CD14-positive monocyte (primary cell): ENCODE results near the gene DPF1. TPM values are rescaled to one million over a fixed set of nuclear protein-coding genes. Genes with fewer than 3 reads are reported as not detected.

Experiments used
- DNase-seq, 3 donors: peaks; one replicate each; pipeline ENCODE4 v3.0.0-alpha.2; 2011 to 2022
- H2AFZ ChIP-seq: 2 replicates; pipeline ENCODE4 v1.6.0; 2012; ENCODE audit warnings: mild to moderate bottlenecking, low read depth, low read length, inconsistent platforms; ENCODE audit not compliant: insufficient read depth, poor library complexity, severe bottlenecking
- H3K27ac ChIP-seq, 2 donors: 1 replicate in 1 of 2; 2 replicates in 1 of 2; pipeline ENCODE4 v1.5.1; 2012 to 2013; ENCODE audit warnings: low read length in 2 of 2, control low read depth in 1 of 2, inconsistent platforms in 1 of 2, low read depth in 1 of 2, mild to moderate bottlenecking in 1 of 2
- H3K27me3 ChIP-seq, 2 donors: one replicate each; pipeline versions ENCODE4 v1.6.0 to v1.6.1; 2011 to 2013; ENCODE audit warnings: low read length in 2 of 2; ENCODE audit not compliant: control insufficient read depth in 2 of 2, insufficient read depth in 2 of 2
- H3K36me3 ChIP-seq, 2 donors: replicated peaks in 1 of 2; 1 replicate in 1 of 2; 2 replicates in 1 of 2; pipeline versions ENCODE4 v1.5.1 to v1.6.1; 2012 to 2013; ENCODE audit warnings: low read length in 2 of 2, control low read depth in 1 of 2, inconsistent platforms in 1 of 2, mild to moderate bottlenecking in 1 of 2; ENCODE audit not compliant: insufficient read depth in 2 of 2, control insufficient read depth in 1 of 2
- H3K4me1 ChIP-seq, 2 donors: 1 replicate in 1 of 2; 2 replicates in 1 of 2; pipeline versions ENCODE4 v1.5.1 to v1.6.1; 2012 to 2013; ENCODE audit warnings: low read length in 2 of 2, control low read depth in 1 of 2, inconsistent platforms in 1 of 2, mild to moderate bottlenecking in 1 of 2, moderate library complexity in 1 of 2; ENCODE audit not compliant: insufficient read depth in 2 of 2, control insufficient read depth in 1 of 2
- H3K4me2 ChIP-seq: replicated peaks from 2 replicates; pipeline ENCODE3; 2012; ENCODE audit warnings: low read length, moderate library complexity, mild to moderate bottlenecking; ENCODE audit not compliant: poor library complexity, severe bottlenecking; ENCODE audit errors: extremely low read depth
- H3K4me3 ChIP-seq, 3 experiments: fragments of 200-600 bp in 1 of 3; sonication (generic) in 1 of 3; replicated peaks in 1 of 3; 1 replicate in 2 of 3; 2 replicates in 1 of 3; pipeline ENCODE4 v1.5.1; 2011 to 2013; ENCODE audit warnings: low read length in 3 of 3, mild to moderate bottlenecking in 3 of 3, control low read depth in 2 of 3, low read depth in 2 of 3, inconsistent platforms in 1 of 3, moderate library complexity in 1 of 3
- H3K79me2 ChIP-seq: 2 replicates; pipeline ENCODE4 v1.6.0; 2012; ENCODE audit warnings: mild to moderate bottlenecking, control low read depth, inconsistent platforms, low read length, moderate library complexity; ENCODE audit not compliant: insufficient read depth
- H3K9ac ChIP-seq: 2 replicates; pipeline ENCODE4 v1.6.0; 2017; ENCODE audit warnings: low read length, mild to moderate bottlenecking; ENCODE audit not compliant: insufficient read depth, poor library complexity, severe bottlenecking
- H3K9me3 ChIP-seq, 2 donors: replicated peaks in 1 of 2; 1 replicate in 1 of 2; 2 replicates in 1 of 2; pipeline versions ENCODE4 v1.5.1 to v1.6.1; 2012 to 2013; ENCODE audit warnings: low read length in 2 of 2, control low read depth in 1 of 2; ENCODE audit not compliant: control insufficient read depth in 1 of 2, insufficient read depth in 1 of 2
- H4K20me1 ChIP-seq: 2 replicates; pipeline ENCODE4 v1.6.0; 2012; ENCODE audit warnings: mild to moderate bottlenecking, low read length, control low read depth, moderate library complexity; ENCODE audit not compliant: insufficient read depth
- H3K27ac Mint-ChIP-seq, 7 donors: one replicate each; pipeline ENCODE4 v1.8.0; 2020; ENCODE audit warnings: mild to moderate bottlenecking in 7 of 7, mixed read lengths in 7 of 7, moderate library complexity in 6 of 7, inconsistent platforms in 2 of 7
- H3K27me3 Mint-ChIP-seq, 3 donors: one replicate each; pipeline ENCODE4 v1.8.0; 2021 to 2022; ENCODE audit warnings: low read depth in 3 of 3, mild to moderate bottlenecking in 3 of 3, mixed read lengths in 3 of 3, moderate library complexity in 3 of 3, inconsistent platforms in 1 of 3
- H3K36me3 Mint-ChIP-seq, 2 donors: one replicate each; pipeline ENCODE4 v1.8.0; 2020; ENCODE audit warnings: mixed read lengths in 2 of 2, inconsistent platforms in 1 of 2, mild to moderate bottlenecking in 1 of 2
- H3K4me1 Mint-ChIP-seq: one replicate; pipeline ENCODE4 v1.8.0; 2020; ENCODE audit warnings: mild to moderate bottlenecking, mixed read lengths
- H3K4me3 Mint-ChIP-seq, 2 donors: one replicate each; pipeline ENCODE4 v1.8.0; 2020; ENCODE audit warnings: mild to moderate bottlenecking in 2 of 2, mixed read lengths in 2 of 2, moderate library complexity in 1 of 2
- H3K9me3 Mint-ChIP-seq, 7 donors: one replicate each; pipeline ENCODE4 v1.8.0; 2020 to 2022; ENCODE audit warnings: mixed read lengths in 7 of 7, mild to moderate bottlenecking in 6 of 7, moderate library complexity in 6 of 7, inconsistent platforms in 2 of 7
- CTCF ChIP-seq: fragments of 200-600 bp; IDR thresholded peaks from one replicate; pipeline ENCODE4 v1.8.0; 2022; ENCODE audit warnings: antibody characterized with exemption, mild to moderate bottlenecking
- WGBS: methylation state at CpG from one replicate; pipeline ENCODE4 v1.1.5; 2013; ENCODE audit warnings: missing lambda C conversion rate; ENCODE audit not compliant: insufficient coverage; 5-methylcytosine and 5-hydroxymethylcytosine counted together
- intact Hi-C, 2 donors: fragments of 100-400 bp; cut with micrococcal nuclease; formaldehyde crosslinking; loops; one replicate each; pipeline versions ENCODE4 v1.15.0 to v1.15.1; 2023
- polyA plus RNA-seq, 3 donors: library from polyadenylated mRNA; depleted of rRNA in 1 of 3; unstranded in 2 of 3; stranded (reverse) in 1 of 3; fragments of 300-500 nt in 2 of 3; fragments of >200 nt in 1 of 3; fragmentation: Illumina TruSeq in 2 of 3; gene quantifications; 1 replicate in 2 of 3; 2 replicates in 1 of 3; pipeline ENCODE4 v1.2.3, GENCODE V29; 2012 to 2021

Gene DPF1
- polyA plus RNA-seq, 3 donors: not detected

GRCh38 chr19:38191747-38192146 is 32.3 kb downstream of the DPF1 start:
- no peak overlapping the region for H3K4me3 Mint-ChIP-seq
- WGBS: 98% methylated on average over 13 of the region's 13 CpGs
- Histone ChIP-seq H4K20me1 (no peaks in the 10 kb centered on the region), H2AFZ (no peak overlapping the region), H3K9me3 (no peaks in the 10 kb centered on the region), H3K36me3 (peaks cover 0 to 2% of the 10 kb centered on the region in 2 donors), H3K4me2 (no peak overlapping the region), H3K4me1 (no peaks in the 10 kb centered on the region), H3K4me3 (no peak overlapping the region), H3K79me2 (no peaks in the 10 kb centered on the region), H3K9ac (no peak overlapping the region), H3K27me3 (no peaks in the 10 kb centered on the region), H3K27ac (no peak overlapping the region)
- no peak for DNase-seq
- peaks cover 2% of the 10 kb centered on the region for H3K4me1 Mint-ChIP-seq
- H3K36me3 Mint-ChIP-seq: peaks cover 26 to 41% of the 10 kb centered on the region in 2 donors
- H3K27ac Mint-ChIP-seq: no peak overlapping the region
- peaks cover 0 to 18% (median 4%) of the 10 kb centered on the region in 7 donors for H3K9me3 Mint-ChIP-seq
- no peak for TF ChIP-seq CTCF
- H3K27me3 Mint-ChIP-seq: no peaks in the 10 kb centered on the region
- intact Hi-C loops: no loop called here

GRCh38 chr19:38190793-38191192 is 33.2 kb downstream of the DPF1 start:
- WGBS: 100% methylated on average over 3 of the region's 6 CpGs
- H3K36me3 ChIP-seq: peaks cover 0 to 2% of the 10 kb centered on the region in 2 donors
- TF ChIP-seq CTCF: no peak
- no peaks in the 10 kb centered on the region for H3K9me3 ChIP-seq
- Mint-ChIP-seq H3K36me3 (peaks cover 24 to 37% of the 10 kb centered on the region in 2 donors), H3K4me3 (no peak overlapping the region), H3K9me3 (peaks cover 0 to 15% (median 4%) of the 10 kb centered on the region in 7 donors), H3K27ac (no peak overlapping the region), H3K27me3 (no peaks in the 10 kb centered on the region), H3K4me1 (peaks cover 2% of the 10 kb centered on the region)
- intact Hi-C loops: no loop called here
- no peak overlapping the region for H3K27ac ChIP-seq
- no peaks in the 10 kb centered on the region for H3K27me3 ChIP-seq
- H3K79me2 ChIP-seq: no peaks in the 10 kb centered on the region
- H3K9ac ChIP-seq: no peak overlapping the region
- H2AFZ ChIP-seq: no peak overlapping the region
- H3K4me1 ChIP-seq: no peaks in the 10 kb centered on the region
- no peak overlapping the region for H3K4me2 ChIP-seq
- no peaks in the 10 kb centered on the region for H4K20me1 ChIP-seq
- no peak overlapping the region for H3K4me3 ChIP-seq
- no peak for DNase-seq
